Measurements from ENCODE around the gene CBX7.
"Not testable (repeated sequence)": the region's sequence is repeated elsewhere in the genome, so short reads cannot be mapped to it uniquely, and the experiment has no call there.

Gene CBX7

GRCh38 chr22:39177456-39177775 is 24.9 kb upstream of the CBX7 start:
- Mint-ChIP-seq H3K27ac (no peak overlapping the region), H3K36me3 (no peaks in the 10 kb centered on the region), H3K9me3 (peaks cover 5% of the 10 kb centered on the region), H3K27me3 (peaks cover 8% of the 10 kb centered on the region), H3K4me3 (no peak overlapping the region), H3K4me1 (peaks cover 29% of the 10 kb centered on the region)
- no peak for ATAC-seq

GRCh38 chr22:39176714-39177455 is 24.4 kb upstream of the CBX7 start:
- Mint-ChIP-seq H3K27me3 (peaks cover 2% of the 10 kb centered on the region), H3K9me3 (peaks cover 2% of the 10 kb centered on the region), H3K4me1 (peaks cover 32% of the 10 kb centered on the region), H3K36me3 (no peaks in the 10 kb centered on the region), H3K4me3 (no peak overlapping the region), H3K27ac (no peak overlapping the region)
- ATAC-seq = no peak

- H3K4me3 Mint-ChIP-seq = no peak overlapping the region
- no peak for ATAC-seq
- H3K27ac Mint-ChIP-seq = no peak overlapping the region
- H3K9me3 Mint-ChIP-seq = peaks cover under 1% of the 10 kb centered on the region
- no peaks in the 10 kb centered on the region for H3K27me3 Mint-ChIP-seq
- H3K36me3 Mint-ChIP-seq = no peaks in the 10 kb centered on the region
- peaks cover 39% of the 10 kb centered on the region for H3K4me1 Mint-ChIP-seq
These were observed 23.7 kb upstream of the CBX7 start for GRCh38 chr22:39176143-39176713.

- Mint-ChIP-seq H3K4me1 (peaks cover 46% of the 10 kb centered on the region), H3K27ac (no peak overlapping the region), H3K36me3 (no peaks in the 10 kb centered on the region), H3K4me3 (no peak overlapping the region), H3K27me3 (no peaks in the 10 kb centered on the region), H3K9me3 (no peaks in the 10 kb centered on the region)
- ATAC-seq = no peak
These were observed 23.1 kb upstream of the CBX7 start for GRCh38 chr22:39175353-39176142.

GRCh38 chr22:39174498-39175352 is 22.2 kb upstream of the CBX7 start:
- Mint-ChIP-seq H3K9me3 (no peaks in the 10 kb centered on the region), H3K27me3 (peaks cover 4% of the 10 kb centered on the region), H3K36me3 (no peaks in the 10 kb centered on the region), H3K4me3 (peak overlapping the region; percentile 34), H3K27ac (peak overlapping the region; percentile 74), H3K4me1 (peaks cover 53% of the 10 kb centered on the region)
- no peak for ATAC-seq

GRCh38 chr22:39173787-39174497 is 21.5 kb upstream of the CBX7 start:
- no peaks in the 10 kb centered on the region for H3K36me3 Mint-ChIP-seq
- H3K9me3 Mint-ChIP-seq = no peaks in the 10 kb centered on the region
- peaks cover 55% of the 10 kb centered on the region for H3K4me1 Mint-ChIP-seq
- no peak for ATAC-seq
- peaks cover 10% of the 10 kb centered on the region for H3K27me3 Mint-ChIP-seq
- no peak overlapping the region for H3K4me3 Mint-ChIP-seq
- peak overlapping the region; percentile 74 for H3K27ac Mint-ChIP-seq

- Mint-ChIP-seq H3K27ac (peak overlapping the region; percentile 74), H3K4me1 (peaks cover 55% of the 10 kb centered on the region), H3K36me3 (no peaks in the 10 kb centered on the region), H3K4me3 (no peak overlapping the region), H3K27me3 (peaks cover 18% of the 10 kb centered on the region), H3K9me3 (no peaks in the 10 kb centered on the region)
- no peak for ATAC-seq
These were observed 20.7 kb upstream of the CBX7 start for GRCh38 chr22:39173050-39173706.

GRCh38 chr22:39172265-39173049 is 20.0 kb upstream of the CBX7 start:
- H3K27ac Mint-ChIP-seq = peak overlapping the region; percentile 93
- not testable (repeated sequence) for H3K9me3 Mint-ChIP-seq, ATAC-seq, H3K36me3 Mint-ChIP-seq, H3K4me3 Mint-ChIP-seq
- H3K4me1 Mint-ChIP-seq = peaks cover 55% of the 10 kb centered on the region
- peaks cover 18% of the 10 kb centered on the region for H3K27me3 Mint-ChIP-seq

- Mint-ChIP-seq H3K4me3 (peak overlapping the region; percentile 65), H3K27me3 (peaks cover 18% of the 10 kb centered on the region), H3K4me1 (peaks cover 55% of the 10 kb centered on the region), H3K27ac (peak overlapping the region; percentile 93), H3K36me3 (no peaks in the 10 kb centered on the region), H3K9me3 (no peaks in the 10 kb centered on the region)
- ATAC-seq = no peak
These were observed 19.3 kb upstream of the CBX7 start for GRCh38 chr22:39171623-39172264.

GRCh38 chr22:39170825-39171622 is 18.5 kb upstream of the CBX7 start:
- Mint-ChIP-seq H3K36me3 (no peaks in the 10 kb centered on the region), H3K27ac (peak overlapping the region; percentile 93), H3K9me3 (no peaks in the 10 kb centered on the region), H3K4me3 (peak overlapping the region; percentile 65), H3K27me3 (peaks cover 18% of the 10 kb centered on the region), H3K4me1 (peaks cover 55% of the 10 kb centered on the region)
- ATAC-seq = peak; percentile 91

GRCh38 chr22:39169797-39170466 is 17.5 kb upstream of the CBX7 start:
- peak overlapping the region; percentile 93 for H3K27ac Mint-ChIP-seq
- peaks cover 48% of the 10 kb centered on the region for H3K4me1 Mint-ChIP-seq
- no peaks in the 10 kb centered on the region for H3K9me3 Mint-ChIP-seq
- H3K36me3 Mint-ChIP-seq = no peaks in the 10 kb centered on the region
- peaks cover 18% of the 10 kb centered on the region for H3K27me3 Mint-ChIP-seq
- H3K4me3 Mint-ChIP-seq = no peak overlapping the region
- no peak for ATAC-seq

- Mint-ChIP-seq H3K27ac (no peak overlapping the region), H3K36me3 (no peaks in the 10 kb centered on the region), H3K4me3 (no peak overlapping the region), H3K4me1 (peaks cover 20% of the 10 kb centered on the region), H3K9me3 (no peaks in the 10 kb centered on the region), H3K27me3 (peaks cover 18% of the 10 kb centered on the region)
- ATAC-seq = no peak
These were observed 14.1 kb upstream of the CBX7 start for GRCh38 chr22:39166547-39166946.

Measured in stimulated activated memory B cell treated with anti-CD40 and anti-IgM and Interleukin-4, amounts not matched to agents 10 μg/mL and 1 μg/mL and 100 μg/mL, for 72 hours (primary cell).